Effector memory CD8-positive, alpha-beta T cell (primary cell): ENCODE data around the gene NDE1.
"Not testable (repeated sequence)": the region's sequence is repeated elsewhere in the genome, so short reads cannot be mapped to it uniquely, and the experiment has no call there.

Experiments used
- ATAC-seq: fragments of 150-1000 bp; cut with Tn5 transposase; replicated peaks from 2 replicates; pipeline ENCODE4 v1.10.0; 2021; ENCODE audit warnings: mild to moderate bottlenecking, moderate library complexity
- DNase-seq, 3 experiments: peaks; one replicate each; pipeline ENCODE4 v3.0.0; 2021
- H3K27ac Mint-ChIP-seq, 2 donors: one replicate each; pipeline ENCODE4 v1.8.0; 2022; ENCODE audit warnings: mild to moderate bottlenecking in 2 of 2, mixed read lengths in 2 of 2, moderate library complexity in 2 of 2
- H3K27me3 Mint-ChIP-seq, 2 donors: one replicate each; pipeline ENCODE4 v1.8.0; 2022; ENCODE audit warnings: mixed read lengths in 2 of 2
- H3K36me3 Mint-ChIP-seq: one replicate; pipeline ENCODE4 v1.8.0; 2022; ENCODE audit warnings: mild to moderate bottlenecking, moderate library complexity, mixed read lengths; ENCODE audit not compliant: insufficient read depth
- H3K4me1 Mint-ChIP-seq, 2 donors: one replicate each; pipeline ENCODE4 v1.8.0; 2022; ENCODE audit warnings: low read depth in 2 of 2, mixed read lengths in 2 of 2
- H3K4me3 Mint-ChIP-seq, 2 donors: one replicate each; pipeline ENCODE4 v1.8.0; 2022; ENCODE audit warnings: mild to moderate bottlenecking in 2 of 2, mixed read lengths in 2 of 2, moderate library complexity in 2 of 2
- H3K9me3 Mint-ChIP-seq, 2 donors: one replicate each; pipeline ENCODE4 v1.8.0; 2022; ENCODE audit warnings: mixed read lengths in 2 of 2

Gene NDE1

DNA sequence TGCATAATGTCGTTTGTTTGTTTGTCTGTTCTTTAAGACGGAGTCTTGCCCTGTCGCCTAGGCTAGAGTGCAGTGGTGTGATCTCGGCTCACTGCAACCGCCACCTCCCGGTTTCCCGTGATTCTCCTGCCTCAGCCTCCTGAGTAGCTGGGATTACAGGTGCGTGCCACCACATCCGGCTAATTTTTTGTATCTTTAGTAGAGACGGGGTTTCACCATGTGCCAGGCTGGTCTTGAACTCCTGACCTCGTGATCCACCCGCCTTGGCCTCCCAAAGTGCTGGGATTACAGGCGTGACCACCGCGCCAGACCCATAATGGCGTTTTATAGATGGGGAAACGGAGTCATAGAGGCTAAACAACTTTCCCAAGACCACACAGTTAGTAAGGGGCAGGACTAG lies 734 bp upstream of the NDE1 start:
- ATAC-seq, DNase-seq, H3K27me3 Mint-ChIP-seq, H3K9me3 Mint-ChIP-seq: not testable (repeated sequence)
- H3K36me3 Mint-ChIP-seq: peaks cover 38% of the 10 kb centered on the region
- H3K4me3 Mint-ChIP-seq: peak overlapping the region; percentile 91 to 94
- peaks cover 13 to 34% of the 10 kb centered on the region in 2 donors for H3K4me1 Mint-ChIP-seq
- H3K27ac Mint-ChIP-seq: peak overlapping the region; percentile 60 to 71

DNA sequence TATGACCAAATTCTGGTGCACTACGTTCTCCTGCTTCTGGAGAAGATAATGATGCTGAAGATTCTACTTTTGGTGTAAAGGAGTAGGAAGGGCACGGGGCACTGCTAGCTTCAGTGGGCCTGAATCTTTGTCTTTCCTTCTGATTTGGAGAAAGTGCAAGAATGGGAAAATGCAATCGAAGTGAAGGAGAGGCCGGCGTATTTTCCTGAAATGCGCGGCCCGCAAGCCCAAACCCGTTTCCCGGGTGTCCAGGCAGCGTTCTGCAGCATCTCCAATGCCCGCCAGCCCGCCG lies 372 bp upstream of the NDE1 start:
- Mint-ChIP-seq H3K36me3 (peaks cover 42% of the 10 kb centered on the region), H3K27me3 (no peaks in the 10 kb centered on the region), H3K27ac (peak overlapping the region; percentile 60 to 71), H3K4me1 (peaks cover 13 to 34% of the 10 kb centered on the region in 2 donors), H3K4me3 (peak overlapping the region; percentile 91 to 94), H3K9me3 (no peaks in the 10 kb centered on the region)
- no peak for ATAC-seq
- no peak for DNase-seq

GRCh38 chr16:15650698-15651171 lies 690 bp downstream of the NDE1 start:
- no peaks in the 10 kb centered on the region for H3K9me3 Mint-ChIP-seq
- peaks cover 42% of the 10 kb centered on the region for H3K36me3 Mint-ChIP-seq

GRCh38 chr16:15652293-15653001 lies 2.4 kb downstream of the NDE1 start:
- Mint-ChIP-seq H3K4me1 (peaks cover 22 to 48% of the 10 kb centered on the region in 2 donors), H3K27me3 (no peaks in the 10 kb centered on the region), H3K36me3 (peaks cover 38% of the 10 kb centered on the region), H3K27ac (peak overlapping the region; percentile 94 to 95), H3K4me3 (peak overlapping the region; percentile 91 to 94), H3K9me3 (no peaks in the 10 kb centered on the region)
- ATAC-seq (no peak), DNase-seq (no peak)

More at GRCh38 chr16:15650698-15651171, 690 bp downstream of the NDE1 start:
- ATAC-seq (peak; percentile 61), DNase-seq (peak; percentile 35 to 46 (median 37))
- no peaks in the 10 kb centered on the region for H3K27me3 Mint-ChIP-seq
- H3K4me3 Mint-ChIP-seq: peak overlapping the region; percentile 91 to 94
- peaks cover 13 to 34% of the 10 kb centered on the region in 2 donors for H3K4me1 Mint-ChIP-seq
- H3K27ac Mint-ChIP-seq: peak overlapping the region; percentile 94 to 95

DNA sequence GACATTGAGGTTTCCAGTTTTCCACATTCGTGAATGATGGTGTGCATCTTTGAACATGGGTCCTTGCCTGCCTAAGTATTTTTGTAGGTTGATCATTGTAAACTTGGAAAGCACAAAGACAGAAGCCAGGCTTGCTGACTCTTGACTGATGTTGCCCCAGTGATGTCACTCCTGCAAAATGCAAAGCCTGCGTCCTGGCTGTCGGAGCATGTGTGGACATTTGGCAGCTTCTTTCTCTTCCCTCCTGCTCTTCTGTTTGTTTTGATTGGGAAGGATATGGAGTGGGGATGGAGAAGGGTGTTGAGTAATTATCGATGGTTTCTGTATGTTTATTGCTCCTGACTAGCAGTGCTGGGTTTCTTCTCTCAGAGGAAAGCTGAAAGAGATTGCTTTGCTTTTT lies 3.2 kb downstream of the NDE1 start:
- Mint-ChIP-seq H3K9me3 (no peaks in the 10 kb centered on the region), H3K27me3 (no peaks in the 10 kb centered on the region), H3K27ac (peak overlapping the region; percentile 31 to 94), H3K36me3 (peaks cover 42% of the 10 kb centered on the region), H3K4me1 (peaks cover 30 to 54% of the 10 kb centered on the region in 2 donors), H3K4me3 (peak overlapping the region; percentile 19 to 94)
- no peak for DNase-seq
- no peak for ATAC-seq

DNA sequence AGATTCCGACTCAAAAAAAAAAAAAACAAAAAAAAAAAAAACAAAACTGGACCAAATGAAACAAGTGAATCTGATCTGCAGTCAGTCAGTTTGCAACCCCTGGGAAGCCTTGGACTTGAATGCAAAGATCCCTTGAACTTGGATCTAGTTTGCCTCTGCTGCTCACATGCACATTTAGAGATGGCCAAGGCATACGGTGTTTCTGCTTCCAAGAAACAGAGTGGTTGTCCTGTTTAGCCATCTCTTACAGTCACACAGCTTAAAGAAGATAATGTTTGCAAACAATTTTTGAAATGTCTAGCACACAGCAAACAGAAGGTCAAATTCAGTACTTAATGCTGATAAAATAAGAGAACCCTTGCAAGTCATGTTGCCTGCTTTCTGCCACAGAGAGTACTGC lies 4.5 kb downstream of the NDE1 start:
- Mint-ChIP-seq H3K9me3 (no peaks in the 10 kb centered on the region), H3K27ac (no peak overlapping the region), H3K4me1 (peaks cover 37 to 63% of the 10 kb centered on the region in 2 donors), H3K4me3 (no peak overlapping the region), H3K27me3 (no peaks in the 10 kb centered on the region), H3K36me3 (peaks cover 42% of the 10 kb centered on the region)
- ATAC-seq (no peak), DNase-seq (no peak)

DNA sequence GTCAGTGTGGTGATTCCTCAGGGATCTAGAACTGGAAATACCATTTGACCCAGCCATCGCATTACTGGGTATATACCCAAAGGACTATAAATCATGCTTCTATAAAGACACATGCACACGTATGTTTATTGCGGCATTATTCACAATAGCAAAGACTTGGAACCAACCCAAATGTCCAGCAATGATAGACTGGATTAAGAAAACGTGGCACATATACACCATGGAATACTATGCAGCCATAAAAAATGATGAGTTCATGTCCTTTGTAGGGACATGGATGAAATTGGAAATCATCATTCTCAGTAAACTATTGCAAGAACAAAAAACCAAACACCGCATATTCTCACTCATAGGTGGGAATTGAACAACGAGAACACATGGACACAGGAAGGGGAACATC lies 5.5 kb downstream of the NDE1 start:
- H3K27ac Mint-ChIP-seq, ATAC-seq, DNase-seq, H3K4me3 Mint-ChIP-seq, H3K9me3 Mint-ChIP-seq, H3K27me3 Mint-ChIP-seq: not testable (repeated sequence)
- H3K4me1 Mint-ChIP-seq: peaks cover 41 to 63% of the 10 kb centered on the region in 2 donors
- peaks cover 41% of the 10 kb centered on the region for H3K36me3 Mint-ChIP-seq

DNA sequence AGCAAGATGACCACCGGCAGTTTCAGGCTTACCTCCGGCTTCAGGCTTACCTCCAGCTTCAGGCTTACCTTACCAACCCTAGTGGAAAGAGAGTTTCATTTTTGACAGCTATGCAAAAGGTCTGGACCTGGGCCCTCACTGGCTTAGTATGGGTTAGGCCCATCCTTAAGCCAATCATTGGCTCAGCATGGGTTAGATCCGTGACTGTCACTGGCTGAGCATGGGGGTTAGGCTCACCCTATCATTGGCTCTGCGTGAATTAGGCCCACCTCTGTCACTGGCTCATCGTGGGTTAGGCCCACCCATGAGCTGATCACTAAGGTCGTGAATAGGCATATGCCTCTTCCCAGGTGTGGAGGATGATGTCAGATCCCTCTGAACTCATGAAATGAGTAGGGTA lies 8.1 kb downstream of the NDE1 start:
- Mint-ChIP-seq H3K36me3 (peaks cover 37% of the 10 kb centered on the region), H3K4me1 (peaks cover 47 to 56% of the 10 kb centered on the region in 2 donors), H3K27me3 (no peaks in the 10 kb centered on the region), H3K9me3 (no peaks in the 10 kb centered on the region), H3K4me3 (peak overlapping the region in 1 of 2 donors; percentile 58), H3K27ac (peak overlapping the region; percentile 68 to 83)
- DNase-seq (no peak), ATAC-seq (no peak)

DNA sequence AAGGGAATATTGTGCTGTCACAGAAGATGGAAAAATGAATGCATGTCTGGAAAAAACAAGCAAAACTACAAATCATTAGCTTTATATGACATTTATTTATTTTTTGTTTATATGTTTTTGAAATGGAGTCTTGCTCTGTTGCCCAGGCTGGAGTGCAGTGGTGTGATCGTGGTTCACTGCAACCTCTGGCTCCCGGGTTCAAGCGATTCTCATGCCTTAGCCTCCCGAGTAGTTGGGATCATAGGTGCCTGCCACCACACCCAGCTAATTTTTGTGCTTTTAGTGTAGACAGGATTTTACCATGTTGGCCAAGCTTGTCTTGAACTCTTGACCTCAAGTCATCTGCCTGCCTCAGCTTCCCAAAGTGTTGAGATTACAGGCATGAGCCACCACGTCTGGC lies 8.5 kb downstream of the NDE1 start:
- Mint-ChIP-seq H3K27me3 (no peaks in the 10 kb centered on the region), H3K27ac (peak overlapping the region; percentile 68 to 83), H3K4me1 (peaks cover 43 to 56% of the 10 kb centered on the region in 2 donors), H3K9me3 (no peaks in the 10 kb centered on the region), H3K4me3 (peak overlapping the region; percentile 2 to 58), H3K36me3 (peaks cover 37% of the 10 kb centered on the region)
- ATAC-seq (no peak), DNase-seq (no peak)

DNA sequence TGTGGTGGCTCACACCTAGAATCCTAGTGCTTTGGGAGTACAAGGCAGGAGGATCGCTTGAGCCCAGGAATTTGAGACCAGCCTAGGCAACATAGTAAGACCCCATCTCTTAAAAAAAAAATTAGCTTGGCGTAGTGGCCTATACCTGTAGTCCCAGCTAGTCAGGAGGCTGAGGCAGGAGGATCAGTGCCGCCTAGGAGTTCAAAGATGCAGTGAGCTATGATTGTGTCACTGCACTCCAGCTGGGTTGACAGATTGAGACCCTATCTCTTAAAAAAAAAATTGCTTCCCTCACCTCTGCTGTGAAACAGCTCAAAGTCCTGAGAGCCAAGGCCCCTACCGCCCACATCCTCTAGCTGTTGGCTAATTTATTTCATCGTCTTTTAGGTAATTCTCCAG lies 10.2 kb downstream of the NDE1 start:
- H3K4me1 Mint-ChIP-seq: peaks cover 43 to 51% of the 10 kb centered on the region in 2 donors
- H3K4me3 Mint-ChIP-seq: no peak overlapping the region
- peaks cover 43% of the 10 kb centered on the region for H3K36me3 Mint-ChIP-seq

DNA sequence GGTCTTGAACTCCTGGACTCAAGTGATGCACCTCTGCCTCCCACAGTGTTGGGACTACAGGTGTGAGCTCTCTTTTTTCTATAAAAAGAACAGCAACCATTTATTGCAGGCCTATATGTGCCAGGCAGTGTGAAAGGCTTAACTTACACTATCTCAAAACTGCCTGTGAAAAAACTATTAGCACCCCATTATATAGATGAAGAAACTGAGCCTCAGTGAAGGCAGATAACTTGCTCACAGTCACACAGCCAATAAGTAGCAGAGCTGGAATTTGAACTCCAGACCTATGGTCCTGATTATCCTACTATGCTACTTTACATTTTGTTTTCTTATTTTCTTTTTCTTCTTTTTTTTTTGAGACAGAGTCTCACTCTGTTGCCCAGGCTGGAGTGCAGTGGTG lies 15.1 kb downstream of the NDE1 start:
- no peak for ATAC-seq

More for the DNA sequence above, 10.2 kb downstream of the NDE1 start:
- Mint-ChIP-seq H3K9me3 (no peaks in the 10 kb centered on the region), H3K27me3 (no peaks in the 10 kb centered on the region), H3K27ac (peak overlapping the region; percentile 68 to 83)
- no peak for ATAC-seq
- DNase-seq: no peak

DNA sequence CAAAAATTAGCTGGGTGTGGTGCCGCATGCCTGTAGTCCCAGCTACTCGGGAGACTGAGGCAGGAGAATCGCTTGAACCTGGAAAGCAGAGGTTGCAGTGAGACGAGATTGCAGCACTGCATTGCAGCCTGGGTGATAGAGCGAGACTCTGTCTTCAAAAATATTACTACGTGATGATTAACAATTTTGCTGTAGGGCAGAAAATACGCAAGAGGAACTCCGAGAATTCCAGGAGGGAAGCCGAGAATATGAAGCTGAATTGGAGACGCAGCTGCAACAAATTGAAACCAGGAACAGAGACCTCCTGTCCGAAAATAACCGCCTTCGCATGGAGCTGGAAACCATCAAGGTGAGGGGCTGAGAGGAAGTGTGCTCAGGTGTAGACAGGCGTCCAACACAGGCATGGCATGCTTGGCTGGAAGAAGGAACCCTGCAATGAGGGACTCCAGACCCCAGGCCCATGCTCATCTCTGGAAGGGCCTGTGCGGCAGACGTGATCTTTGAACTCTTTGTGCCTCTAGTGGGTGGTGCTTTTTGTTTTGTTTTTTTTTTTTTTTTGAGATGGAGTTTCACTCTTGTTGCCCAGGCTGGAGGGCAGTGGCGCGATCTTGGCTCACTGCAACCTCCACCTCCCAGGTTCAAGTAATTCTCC lies 17.2 kb downstream of the NDE1 start:
- H3K4me1 Mint-ChIP-seq: peaks cover 7 to 10% of the 10 kb centered on the region in 2 donors
- H3K27ac Mint-ChIP-seq: peak overlapping the region; percentile 31 to 51
- no peak for ATAC-seq
- H3K36me3 Mint-ChIP-seq: peaks cover 94% of the 10 kb centered on the region
- H3K9me3 Mint-ChIP-seq: no peaks in the 10 kb centered on the region
- no peaks in the 10 kb centered on the region for H3K27me3 Mint-ChIP-seq
- H3K4me3 Mint-ChIP-seq: no peak overlapping the region
- no peak for DNase-seq

More for the DNA sequence above, 15.1 kb downstream of the NDE1 start:
- Mint-ChIP-seq H3K36me3 (peaks cover 86% of the 10 kb centered on the region), H3K9me3 (no peaks in the 10 kb centered on the region), H3K27ac (peak overlapping the region in 1 of 2 donors; percentile 46), H3K4me3 (no peak overlapping the region), H3K27me3 (no peaks in the 10 kb centered on the region), H3K4me1 (peaks cover 20 to 22% of the 10 kb centered on the region in 2 donors)
- DNase-seq: no peak

- ATAC-seq (no peak), DNase-seq (no peak)
- Mint-ChIP-seq H3K27me3 (no peaks in the 10 kb centered on the region), H3K9me3 (no peaks in the 10 kb centered on the region), H3K36me3 (peaks cover 92% of the 10 kb centered on the region), H3K4me3 (no peak overlapping the region), H3K27ac (peak overlapping the region; percentile 84 to 93), H3K4me1 (peaks cover 23% of the 10 kb centered on the region in 2 donors)
Observed at GRCh38 chr16:15671530-15672117, 21.6 kb downstream of the NDE1 start.
